PC-9 (cell line): ENCODE measurements around the gene EHBP1. TPM values are rescaled to one million over a fixed set of nuclear protein-coding genes. Genes with fewer than 3 reads are reported as not detected.

Source experiments
- BruUV-seq: library from RNA; stranded (reverse); fragments of 400-500 nt; replicated peaks from 2 replicates; lab custom pipeline; 2021; lab: Mats Ljungman, UMichigan
- CTCF ChIA-PET: fragments of 300-600 bp; sonication (Branson Sonifier 250); formaldehyde crosslinking; loops from one replicate; lab custom pipeline; 2022; ENCODE audit warnings: antibody characterized with exemption; lab: Charles Lee
- POLR2A ChIA-PET: fragments of 300-600 bp; sonication (Branson Sonifier 250); formaldehyde crosslinking; loops from one replicate; lab custom pipeline; 2022; ENCODE audit warnings: antibody characterized with exemption; ENCODE audit not compliant: unreplicated experiment; lab: Charles Lee
- DNase-seq, 2 experiments: peaks; one replicate each; pipeline versions ENCODE4 v3.0.0 to v3.0.0-alpha.2; 2015 to 2022; ENCODE audit warnings: mixed read lengths in 1 of 2
- H2AFZ ChIP-seq: fragments of 200-600 bp; sonication (generic); 2 replicates; pipeline ENCODE4 v1.8.1; 2017; ENCODE audit warnings: antibody characterized with exemption
- H3F3A ChIP-seq: fragments of 200-600 bp; sonication (generic); 2 replicates; pipeline ENCODE4 v1.8.1; 2017; ENCODE audit warnings: antibody characterized with exemption, mild to moderate bottlenecking, low read depth; ENCODE audit not compliant: insufficient read depth
- H3K27ac ChIP-seq: fragments of 200-600 bp; sonication (generic); 2 replicates; pipeline ENCODE4 v1.6.1; 2016; ENCODE audit warnings: mixed run types
- H3K27me3 ChIP-seq: fragments of 200-600 bp; sonication (generic); 2 replicates; pipeline ENCODE4 v1.6.1; 2016; ENCODE audit warnings: low read depth, mixed run types; ENCODE audit not compliant: insufficient read depth
- H3K36me3 ChIP-seq: fragments of 200-600 bp; sonication (generic); 2 replicates; pipeline ENCODE4 v1.6.1; 2016; ENCODE audit warnings: low read depth, mixed run types
- H3K4me1 ChIP-seq: fragments of 200-600 bp; sonication (generic); replicated peaks from 2 replicates; pipeline ENCODE4 v1.6.1; 2016; ENCODE audit warnings: mixed run types; ENCODE audit not compliant: insufficient read depth
- H3K4me2 ChIP-seq: fragments of 200-600 bp; sonication (generic); 2 replicates; pipeline ENCODE4 v1.6.1; 2017; ENCODE audit warnings: mixed run types
- H3K4me3 ChIP-seq: fragments of 200-600 bp; sonication (generic); 2 replicates; pipeline ENCODE4 v1.6.1; 2016; ENCODE audit warnings: mixed run types
- H3K79me2 ChIP-seq: fragments of 200-600 bp; sonication (generic); 2 replicates; pipeline ENCODE4 v1.6.1; 2017; ENCODE audit warnings: low read depth, mixed run types
- H3K9me2 ChIP-seq: fragments of 200-600 bp; sonication (generic); 2 replicates; pipeline ENCODE4 v1.8.1; 2017; ENCODE audit warnings: mild to moderate bottlenecking; ENCODE audit not compliant: insufficient read depth
- H3K9me3 ChIP-seq: fragments of 200-600 bp; sonication (generic); 2 replicates; pipeline ENCODE4 v1.8.1; 2016; ENCODE audit warnings: low read depth; ENCODE audit not compliant: insufficient read depth
- H4K20me1 ChIP-seq: fragments of 200-600 bp; sonication (generic); 2 replicates; pipeline ENCODE4 v1.8.1; 2017; ENCODE audit not compliant: insufficient read depth
- CTCF ChIP-seq: fragments of 200-600 bp; sonication (generic); conservative IDR thresholded peaks from 2 replicates; pipeline ENCODE4 v1.6.1; 2017; ENCODE audit warnings: mixed run types, antibody characterized with exemption, mild to moderate bottlenecking, moderate library complexity
- EZH2 ChIP-seq: fragments of 200-600 bp; sonication (generic); IDR thresholded peaks from 2 replicates; pipeline ENCODE4 v1.8.0; 2017; ENCODE audit warnings: antibody characterized with exemption, low read depth
- intact Hi-C: fragments of 100-400 bp; cut with micrococcal nuclease; formaldehyde crosslinking; loops from one replicate; pipeline ENCODE4 v1.10.0; 2022; ENCODE audit not compliant: unreplicated experiment
- total RNA-seq: library from RNA; stranded (reverse); gene quantifications from 2 replicates; pipeline ENCODE4 v1.2.3, GENCODE V29; 2021

The EHBP1 gene
- total RNA-seq, 1 experiment from 2014 or later: 100 TPM

- intact Hi-C loops: no loop called here
- TF ChIP-seq EZH2 (no peak), CTCF (no peak)
- no peak overlapping the region for H3K27ac ChIP-seq
- no peaks in the 10 kb centered on the region for H3K27me3 ChIP-seq
- POLR2A ChIA-PET: interaction anchor here (0.6 kb wide), 1 partner anchor 1102 kb away, joined by 4 read pairs; no protein-coding TSS in a partner anchor
- peaks cover 22% of the 10 kb centered on the region for H3K36me3 ChIP-seq
- no peaks in the 10 kb centered on the region for H3K9me2 ChIP-seq
- H3K79me2 ChIP-seq: peaks cover 86% of the 10 kb centered on the region
- H3K9me3 ChIP-seq: peaks cover 9% of the 10 kb centered on the region
- DNase-seq: no peak
- CTCF ChIA-PET: no interaction called here
- no peak overlapping the region for H3K4me3 ChIP-seq
- H3K4me1 ChIP-seq: 0 out of 2 replicates have a peak, but pooled peaks cover 11% of the 10 kb centered on the region
- H2AFZ ChIP-seq: no peak overlapping the region
- peaks cover 11% of the 10 kb centered on the region; the same call in 1 of the 2 replicates for H3F3A ChIP-seq
- H4K20me1 ChIP-seq: no peaks in the 10 kb centered on the region
- no TSS peak for BruUV-seq
- no peak overlapping the region for H3K4me2 ChIP-seq
These were observed 25.8 kb downstream of the EHBP1 start for GRCh38 chr2:62731275-62731674.

- TF ChIP-seq CTCF (no peak), EZH2 (no peak)
- Histone ChIP-seq H3K27ac (no peak overlapping the region), H3K27me3 (no peaks in the 10 kb centered on the region), H3K79me2 (peaks cover 88% of the 10 kb centered on the region), H3K9me2 (no peaks in the 10 kb centered on the region), H3F3A (peaks cover 6% of the 10 kb centered on the region; the same call in 1 of the 2 replicates), H3K4me1 (0 out of 2 replicates have a peak, but pooled peaks cover 11% of the 10 kb centered on the region), H3K4me3 (no peak overlapping the region), H4K20me1 (no peaks in the 10 kb centered on the region), H3K4me2 (no peak overlapping the region), H3K9me3 (peaks cover 9% of the 10 kb centered on the region), H3K36me3 (peaks cover 22% of the 10 kb centered on the region), H2AFZ (no peak overlapping the region)
- no TSS peak for BruUV-seq
- no peak for DNase-seq
- intact Hi-C loops: no loop called here
- CTCF ChIA-PET: no interaction called here
- POLR2A ChIA-PET: interaction anchor here (0.5 kb wide), 1 partner anchor 266 kb away, joined by 3 read pairs; no protein-coding TSS in a partner anchor
These were observed 26.8 kb downstream of the EHBP1 start for GRCh38 chr2:62732262-62732777.

- Histone ChIP-seq H3K4me3 (no peak overlapping the region), H3K27me3 (no peaks in the 10 kb centered on the region), H3K79me2 (peaks cover 89% of the 10 kb centered on the region), H3K9me2 (no peaks in the 10 kb centered on the region), H3K4me1 (0 out of 2 replicates have a peak, but pooled peaks cover 11% of the 10 kb centered on the region), H3K27ac (peak overlapping the region; percentile 3; the same call in 1 of the 2 replicates), H4K20me1 (no peaks in the 10 kb centered on the region), H3K36me3 (peaks cover 22% of the 10 kb centered on the region), H3K4me2 (peak overlapping the region; percentile 6; the same call in 1 of the 2 replicates), H3K9me3 (peaks cover 9% of the 10 kb centered on the region), H3F3A (peaks cover 9% of the 10 kb centered on the region), H2AFZ (no peak overlapping the region)
- no peak for DNase-seq
- POLR2A ChIA-PET: no interaction called here
- CTCF ChIA-PET: no interaction called here
- BruUV-seq: no TSS peak
- TF ChIP-seq EZH2: no peak
- TF ChIP-seq CTCF: no peak
- intact Hi-C loops: no loop called here
These were observed 28.0 kb downstream of the EHBP1 start for GRCh38 chr2:62733546-62733945.
